HG02870 (cell line): ENCODE measurements around the gene CP.
A peak's percentile ranks its signal among the peaks of the same experiment; 100 is the strongest.
"Not testable (repeated sequence)": the region's sequence is repeated elsewhere in the genome, so short reads cannot be mapped to it uniquely, and the experiment has no call there.

Source experiments
- ATAC-seq: cut with Tn5 transposase; IDR thresholded peaks from one replicate; pipeline ENCODE4 v1.9.1; 2021; ENCODE audit warnings: mild to moderate bottlenecking, moderate library complexity; ENCODE audit not compliant: unreplicated experiment

The CP gene

GRCh38 chr3:149231871-149232270, 10.2 kb upstream of the CP start:
- no peak for ATAC-seq

- ATAC-seq = no peak
Measured at GRCh38 chr3:149227591-149228268, 6.1 kb upstream of the CP start.

- no peak for ATAC-seq
Measured at GRCh38 chr3:149226776-149227175, 5.1 kb upstream of the CP start.

- ATAC-seq = peak; percentile 97
Measured at GRCh38 chr3:149224736-149225594, 3.3 kb upstream of the CP start.

- ATAC-seq = no peak
Measured at GRCh38 chr3:149223461-149223820, 1.8 kb upstream of the CP start.

- not testable (repeated sequence) for ATAC-seq
Measured at GRCh38 chr3:149219380-149220121, 2.1 kb downstream of the CP start.

GRCh38 chr3:149217347-149217746, 4.3 kb downstream of the CP start:
- no peak for ATAC-seq

- no peak for ATAC-seq
Measured at GRCh38 chr3:149216193-149216869, 5.3 kb downstream of the CP start.

- ATAC-seq = no peak
Measured at GRCh38 chr3:149215515-149215914, 6.1 kb downstream of the CP start.

GRCh38 chr3:149214702-149215101, 6.9 kb downstream of the CP start:
- no peak for ATAC-seq

GRCh38 chr3:149212386-149212785, 9.2 kb downstream of the CP start:
- no peak for ATAC-seq

- no peak for ATAC-seq
Measured at GRCh38 chr3:149209431-149209830, 12.2 kb downstream of the CP start.

GRCh38 chr3:149207475-149207874, 14.2 kb downstream of the CP start:
- ATAC-seq = no peak

- ATAC-seq = no peak
Measured at GRCh38 chr3:149204390-149204991, 17.1 kb downstream of the CP start.

- peak; percentile 99 for ATAC-seq
Measured at GRCh38 chr3:149203758-149204157, 17.9 kb downstream of the CP start.

GRCh38 chr3:149199474-149199873, 22.2 kb downstream of the CP start:
- no peak for ATAC-seq

- ATAC-seq = no peak
Measured at GRCh38 chr3:149198611-149199010, 23.0 kb downstream of the CP start.

GRCh38 chr3:149197669-149198068, 24.0 kb downstream of the CP start:
- no peak for ATAC-seq

GRCh38 chr3:149196805-149197592, 24.6 kb downstream of the CP start:
- ATAC-seq = not testable (repeated sequence)

- ATAC-seq = no peak
Measured at GRCh38 chr3:149195221-149195620, 26.4 kb downstream of the CP start.
